ENCODE measurements around the gene ANGPTL2.

DNA sequence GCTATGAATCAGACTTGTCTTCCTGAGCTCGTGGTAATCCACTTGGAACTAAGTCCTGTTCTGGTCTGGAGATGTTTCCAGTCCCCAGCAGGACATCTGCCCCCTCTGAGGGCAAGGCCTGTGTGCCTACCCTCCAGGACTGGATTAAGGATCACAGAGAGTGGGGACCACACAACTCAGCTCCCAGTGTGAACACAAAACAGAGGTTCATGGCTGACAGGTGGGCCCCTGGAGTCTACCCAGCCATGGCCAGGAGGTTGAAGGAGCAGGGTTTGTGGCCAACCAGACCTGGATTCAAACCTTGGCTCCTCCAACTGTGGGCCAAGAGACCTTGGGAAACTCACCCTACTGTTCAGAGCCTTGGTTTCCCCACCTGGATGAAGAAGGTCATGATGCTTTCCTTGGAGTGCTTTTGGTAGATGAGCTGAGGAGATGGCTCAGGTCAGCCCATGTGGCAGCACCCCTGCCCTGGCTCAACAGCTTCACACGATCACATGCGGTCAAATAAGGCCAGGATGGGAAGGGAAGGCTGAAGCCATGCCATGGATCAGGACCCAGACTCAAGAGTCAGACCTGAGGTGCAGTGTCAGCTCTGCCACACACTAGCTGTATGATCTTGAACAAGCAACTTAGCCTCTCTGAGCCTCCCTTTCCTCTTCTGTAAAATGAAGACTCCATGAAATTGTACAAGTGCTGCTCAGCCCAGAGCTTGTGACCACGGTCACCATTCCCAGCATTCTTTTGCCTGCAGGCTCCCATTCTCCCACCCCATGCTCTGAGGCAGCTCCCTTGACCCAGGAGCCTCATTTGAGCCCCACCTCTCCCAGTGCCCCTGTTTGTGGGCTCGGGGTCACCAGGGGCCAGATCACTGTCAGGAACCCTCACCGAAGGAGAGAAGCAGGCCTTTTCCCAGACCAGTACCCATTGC is 27.3 kb upstream of the ANGPTL2 start:
- TF ChIP-seq POLR2A (IDR thresholded peaks at IDR 0.05; ENCODE audit: low read depth, low read length) (no peak), TAF1 (IDR thresholded peaks at IDR 0.05; ENCODE audit: borderline replicate concordance, low read depth, low read length) (no peak)

All from GM12892 (cell line).